ENCODE results near the gene THOC6. TPM values are rescaled to one million over a fixed set of nuclear protein-coding genes. Genes with fewer than 3 reads are reported as not detected.

The THOC6 gene
- total RNA-seq, 1 experiment from 2014 or later: 68.2 TPM

DNA sequence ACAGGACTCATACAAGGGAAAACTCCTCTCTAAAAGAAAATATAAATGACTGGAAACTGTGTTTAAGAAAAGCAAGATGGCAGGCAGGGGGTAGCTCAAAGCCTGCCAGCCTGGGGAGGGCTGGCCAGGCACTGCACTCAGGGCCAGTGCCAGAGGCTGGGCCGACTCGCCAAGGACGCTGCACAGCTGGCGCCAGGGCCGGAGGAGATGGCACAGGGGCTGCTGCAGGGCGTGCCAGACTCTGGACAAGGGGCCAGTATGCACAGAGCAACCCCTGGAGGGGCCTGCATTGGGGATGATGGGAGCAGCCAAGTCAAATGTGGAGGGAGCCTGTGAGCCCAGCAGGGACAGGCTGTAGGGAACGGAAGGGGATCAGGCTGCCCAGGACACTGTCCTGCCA is 47.6 kb upstream of the THOC6 start:
- H2BK12ac ChIP-seq (ENCODE audit: insufficient read length, low read depth, low read length): no peak overlapping the region
- Mint-ChIP-seq H3K27ac (no peak overlapping the region), H3K9me3 (no peaks in the 10 kb centered on the region), H3K4me1 (peaks cover 13 to 14% of the 10 kb centered on the region in 2 experiments), H3K27me3 (ENCODE audit: low read depth) (no peaks in the 10 kb centered on the region; the same call in none of the 2 replicates), H3K36me3 (ENCODE audit: insufficient read depth in 1 of 3, low read depth in 3 of 3) (peaks cover 11 to 47% (median 38%) of the 10 kb centered on the region in 3 experiments; a peak in 6 of 7 replicates), H3K4me3 (no peak overlapping the region)
- TF ChIP-seq, protein P1, sequence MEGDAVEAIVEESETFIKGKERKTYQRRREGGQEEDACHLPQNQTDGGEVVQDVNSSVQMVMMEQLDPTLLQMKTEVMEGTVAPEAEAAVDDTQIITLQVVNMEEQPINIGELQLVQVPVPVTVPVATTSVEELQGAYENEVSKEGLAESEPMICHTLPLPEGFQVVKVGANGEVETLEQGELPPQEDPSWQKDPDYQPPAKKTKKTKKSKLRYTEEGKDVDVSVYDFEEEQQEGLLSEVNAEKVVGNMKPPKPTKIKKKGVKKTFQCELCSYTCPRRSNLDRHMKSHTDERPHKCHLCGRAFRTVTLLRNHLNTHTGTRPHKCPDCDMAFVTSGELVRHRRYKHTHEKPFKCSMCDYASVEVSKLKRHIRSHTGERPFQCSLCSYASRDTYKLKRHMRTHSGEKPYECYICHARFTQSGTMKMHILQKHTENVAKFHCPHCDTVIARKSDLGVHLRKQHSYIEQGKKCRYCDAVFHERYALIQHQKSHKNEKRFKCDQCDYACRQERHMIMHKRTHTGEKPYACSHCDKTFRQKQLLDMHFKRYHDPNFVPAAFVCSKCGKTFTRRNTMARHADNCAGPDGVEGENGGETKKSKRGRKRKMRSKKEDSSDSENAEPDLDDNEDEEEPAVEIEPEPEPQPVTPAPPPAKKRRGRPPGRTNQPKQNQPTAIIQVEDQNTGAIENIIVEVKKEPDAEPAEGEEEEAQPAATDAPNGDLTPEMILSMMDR (conservative IDR thresholded peaks at IDR 0.05): no peak
- H2BK5ac ChIP-seq (ENCODE audit: insufficient read length, low read length): no peak overlapping the region
- H3K23ac ChIP-seq (ENCODE audit: insufficient read length, low read depth, low read length): no peak overlapping the region
- H3K4ac ChIP-seq (ENCODE audit: low read depth, low read length): no peak overlapping the region
- no peak overlapping the region for H2BK20ac ChIP-seq (ENCODE audit: low read depth, low read length, poor library complexity, severe bottlenecking)
- H3K4me1 ChIP-seq (ENCODE audit: insufficient read depth, low read length): no peaks in the 10 kb centered on the region
- no peak overlapping the region for H4K91ac ChIP-seq (ENCODE audit: insufficient read length, low read depth, low read length)
- no peak overlapping the region for H2AK5ac ChIP-seq (ENCODE audit: insufficient read length, low read length)
- no peak overlapping the region for H3K27ac ChIP-seq (ENCODE audit: insufficient read length, low read depth, low read length)
- H3K18ac ChIP-seq (ENCODE audit: insufficient read length, low read depth, low read length): no peak overlapping the region
- H3K27me3 ChIP-seq (ENCODE audit: insufficient read depth, low read length): no peaks in the 10 kb centered on the region
- H3K14ac ChIP-seq (ENCODE audit: insufficient read depth, low read length): no peak overlapping the region
- H3K56ac ChIP-seq (ENCODE audit: insufficient read length, low read depth, low read length): no peak overlapping the region
- H3K23me2 ChIP-seq (ENCODE audit: insufficient read length, low read depth, low read length, poor library complexity, severe bottlenecking): peaks cover 9% of the 10 kb centered on the region
- H3K9me3 ChIP-seq (ENCODE audit: control insufficient read depth, low read depth, low read length): no peaks in the 10 kb centered on the region
- no peak overlapping the region for H2BK120ac ChIP-seq (ENCODE audit: low read depth, low read length, poor library complexity, severe bottlenecking)
- no peak for DNase-seq
- no peaks in the 10 kb centered on the region for H4K20me1 ChIP-seq (ENCODE audit: control insufficient read depth, insufficient read depth, insufficient read length)
- H2AFZ ChIP-seq (ENCODE audit: low read length): no peak overlapping the region
- no peak overlapping the region for H3K4me2 ChIP-seq (ENCODE audit: insufficient read depth, insufficient read length, low read length)
- no peak overlapping the region for H2BK15ac ChIP-seq (ENCODE audit: low read depth, low read length)
- WGBS (ENCODE audit: extremely low coverage, insufficient read length, low lambda C conversion rate): no CpG with 5 or more reads among the region's 7 CpGs
- H4K8ac ChIP-seq (replicated peaks; ENCODE audit: insufficient read length, low read depth, low read length): no peak overlapping the region
- H3K79me2 ChIP-seq (ENCODE audit: insufficient read depth, low read length): no peaks in the 10 kb centered on the region; the same call in 1 of the 2 replicates
- no peak overlapping the region for H4K5ac ChIP-seq (ENCODE audit: insufficient read length, low read depth, low read length)
- H3K79me1 ChIP-seq (ENCODE audit: insufficient read depth, low read depth, low read length, poor library complexity, severe bottlenecking): no peaks in the 10 kb centered on the region
- H3K9ac ChIP-seq (ENCODE audit: extremely low read depth, insufficient read length, low read length): no peak overlapping the region
- no peak overlapping the region for H3T11ph ChIP-seq (ENCODE audit: low read length)

All from H9 (cell line).